Measurements from ENCODE around the gene PLXNA4.

DNA sequence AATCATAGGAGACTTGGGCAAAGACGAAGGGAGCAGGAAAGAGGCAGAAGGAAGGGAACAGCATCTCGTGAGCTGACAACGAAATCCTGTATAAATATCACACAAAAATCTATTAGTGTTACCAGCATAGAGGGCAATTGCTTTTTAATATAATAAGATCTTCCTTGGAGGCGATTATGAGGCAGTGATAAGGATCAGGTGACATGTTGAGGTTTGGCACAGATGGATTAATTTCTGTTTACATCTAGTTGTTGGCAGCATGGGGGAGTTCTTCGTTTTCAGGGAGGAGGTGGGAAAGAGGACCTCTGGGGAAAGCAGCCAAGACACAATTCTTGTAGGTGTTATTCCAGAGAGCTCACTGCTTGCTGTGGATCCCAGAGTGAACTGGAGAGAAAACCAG is 163.8 kb downstream of the PLXNA4 start:
- TF ChIP-seq, protein P1, sequence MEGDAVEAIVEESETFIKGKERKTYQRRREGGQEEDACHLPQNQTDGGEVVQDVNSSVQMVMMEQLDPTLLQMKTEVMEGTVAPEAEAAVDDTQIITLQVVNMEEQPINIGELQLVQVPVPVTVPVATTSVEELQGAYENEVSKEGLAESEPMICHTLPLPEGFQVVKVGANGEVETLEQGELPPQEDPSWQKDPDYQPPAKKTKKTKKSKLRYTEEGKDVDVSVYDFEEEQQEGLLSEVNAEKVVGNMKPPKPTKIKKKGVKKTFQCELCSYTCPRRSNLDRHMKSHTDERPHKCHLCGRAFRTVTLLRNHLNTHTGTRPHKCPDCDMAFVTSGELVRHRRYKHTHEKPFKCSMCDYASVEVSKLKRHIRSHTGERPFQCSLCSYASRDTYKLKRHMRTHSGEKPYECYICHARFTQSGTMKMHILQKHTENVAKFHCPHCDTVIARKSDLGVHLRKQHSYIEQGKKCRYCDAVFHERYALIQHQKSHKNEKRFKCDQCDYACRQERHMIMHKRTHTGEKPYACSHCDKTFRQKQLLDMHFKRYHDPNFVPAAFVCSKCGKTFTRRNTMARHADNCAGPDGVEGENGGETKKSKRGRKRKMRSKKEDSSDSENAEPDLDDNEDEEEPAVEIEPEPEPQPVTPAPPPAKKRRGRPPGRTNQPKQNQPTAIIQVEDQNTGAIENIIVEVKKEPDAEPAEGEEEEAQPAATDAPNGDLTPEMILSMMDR (conservative IDR thresholded peaks at IDR 0.05; ENCODE audit: low read depth, low read length) = no peak
- TF ChIP-seq EZH2 (IDR thresholded peaks at IDR 0.05; ENCODE audit: borderline replicate concordance, low read depth, low read length, poor library complexity, severe bottlenecking) = no peak

Data from A673 (cell line).